HPDE6-E6E7 (cell line): ENCODE data around the gene MORF4L2.

Experiments
- DNase-seq: peaks from one replicate; pipeline ENCODE4 v3.0.0; 2011; ENCODE audit warnings: missing footprints; ENCODE audit errors: extremely low spot score

MORF4L2 gene

GRCh38 chrX:103635436-103635835 lies 51.1 kb downstream of the MORF4L2 start:
- no peak for DNase-seq

GRCh38 chrX:103631145-103631544 lies 55.4 kb downstream of the MORF4L2 start:
- DNase-seq: no peak

GRCh38 chrX:103630171-103630511 lies 56.4 kb downstream of the MORF4L2 start:
- DNase-seq: no peak

DNA sequence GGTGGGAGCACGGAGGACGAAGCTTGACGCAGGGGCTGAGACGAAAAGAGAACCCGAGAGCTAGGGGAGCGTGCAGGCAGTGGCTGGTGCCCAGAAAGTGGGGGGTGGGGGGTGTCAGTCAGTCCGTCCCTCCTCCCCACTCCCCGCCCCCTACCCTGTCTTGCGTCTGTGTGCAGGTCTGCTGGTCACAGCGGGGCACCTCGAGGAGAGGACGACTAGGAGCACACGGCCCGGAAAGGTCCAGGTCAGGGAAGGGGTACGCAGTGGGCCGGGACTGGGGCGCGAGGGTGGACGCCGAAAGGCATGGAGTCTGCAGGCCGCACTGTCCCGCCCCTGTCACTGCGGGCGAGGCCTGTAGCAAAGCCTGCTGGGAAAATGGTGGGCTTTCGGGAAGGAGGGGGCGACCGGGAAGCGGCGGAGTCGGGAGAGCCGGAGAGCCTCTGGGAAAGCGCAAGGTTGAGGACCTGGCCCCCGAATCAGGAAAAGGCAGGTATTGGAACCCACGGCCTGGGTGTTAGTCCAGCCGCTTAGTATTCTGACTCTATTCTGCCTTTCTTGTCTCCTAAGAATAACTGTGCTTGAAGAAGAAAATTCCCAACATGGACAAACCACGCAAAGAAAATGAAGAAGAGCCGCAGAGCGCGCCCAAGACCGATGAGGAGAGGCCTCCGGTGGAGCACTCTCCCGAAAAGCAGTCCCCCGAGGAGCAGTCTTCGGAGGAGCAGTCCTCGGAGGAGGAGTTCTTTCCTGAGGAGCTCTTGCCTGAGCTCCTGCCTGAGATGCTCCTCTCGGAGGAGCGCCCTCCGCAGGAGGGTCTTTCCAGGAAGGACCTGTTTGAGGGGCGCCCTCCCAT lies 57.0 kb downstream of the MORF4L2 start:
- no peak for DNase-seq

DNA sequence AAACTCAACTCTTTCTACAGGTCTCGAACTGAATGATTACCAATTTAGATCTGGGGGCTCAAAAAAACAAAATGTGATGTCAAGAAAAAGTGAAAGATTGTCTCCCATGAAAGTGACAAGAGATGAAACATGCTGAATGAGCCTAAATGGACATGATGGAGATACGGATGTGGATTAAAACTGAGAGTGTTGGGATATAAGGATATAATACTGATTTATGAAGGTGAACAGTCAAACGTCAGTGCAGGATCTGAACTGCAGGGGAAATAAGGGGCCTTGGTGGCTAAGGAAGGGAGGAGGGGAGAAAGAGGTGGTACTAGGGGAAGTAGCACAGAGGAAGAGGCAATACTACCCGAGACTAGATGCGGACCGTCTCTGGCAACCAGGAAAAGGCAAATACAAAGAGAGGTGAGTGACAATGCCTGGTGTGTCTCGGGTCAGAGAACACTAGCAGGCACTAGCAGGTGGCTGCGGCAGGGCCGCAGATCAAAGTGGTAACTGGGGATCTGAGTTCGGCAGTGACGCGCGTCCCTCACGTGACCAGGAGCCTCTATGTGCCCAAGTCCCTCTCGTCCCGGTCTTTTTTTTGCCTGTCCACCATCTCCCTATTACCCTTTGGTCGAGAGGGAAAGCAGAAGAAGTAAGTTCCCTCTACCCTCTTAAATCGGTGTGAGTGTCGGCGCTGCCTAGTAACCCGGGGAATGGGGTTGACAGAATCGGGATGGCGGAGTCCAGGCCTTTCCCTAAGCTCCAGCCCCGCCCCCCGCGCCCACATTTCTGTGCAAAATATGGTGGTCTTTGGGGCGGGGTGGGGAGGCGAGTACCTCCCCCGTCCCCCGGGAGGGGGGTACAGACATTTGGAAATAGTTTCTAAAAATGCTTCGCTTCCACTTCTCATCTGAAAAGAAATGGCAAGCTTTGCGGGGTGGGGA lies 57.8 kb downstream of the MORF4L2 start, which contains the start of gene TCEAL1:
TCEAL1 (plus strand) TSS at position 590 of the 932 bp plus-strand sequence. CDS start 942 bp downstream, outside the sequence.
- no peak for DNase-seq

DNA sequence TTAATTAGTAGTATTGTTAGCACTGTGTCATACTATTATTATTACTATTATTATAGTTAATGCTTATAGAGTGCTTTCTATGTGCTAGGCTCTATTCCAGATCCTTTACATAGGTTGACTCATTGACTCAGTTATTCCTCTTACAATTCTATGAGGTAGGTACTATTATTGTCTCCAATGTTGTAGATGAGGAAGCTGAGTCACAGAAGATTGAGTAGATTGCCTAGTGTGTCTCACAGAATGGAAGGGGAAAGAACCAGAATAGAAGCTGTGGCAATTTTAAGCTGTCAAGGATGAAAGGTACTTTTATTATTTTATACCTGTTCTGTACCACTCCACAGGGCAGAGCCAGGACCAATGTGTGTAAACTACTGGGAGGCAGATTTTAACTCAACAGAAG lies 59.6 kb downstream of the MORF4L2 start:
- DNase-seq: no peak
